NCI-H2227 (cell line): ENCODE data around the gene SURF4.
A peak's percentile ranks its signal among the peaks of the same experiment; 100 is the strongest.
"Not testable (repeated sequence)": the region's sequence is repeated elsewhere in the genome, so short reads cannot be mapped to it uniquely, and the experiment has no call there.

Experiments
- DNase-seq: peaks from one replicate; lab custom pipeline; 2025; ENCODE audit not compliant: unreplicated experiment; lab: John Stamatoyannopoulos, UW

The SURF4 gene

GRCh38 chr9:133335924-133336811, 39.7 kb downstream of the SURF4 start, which contains the start of gene SURF6:
Gene SURF6 (minus strand): TSS chr9:133336188. CDS start chr9:133336132, 56 bp downstream.
- DNase-seq, result peak; percentile 93

GRCh38 chr9:133334888-133335287, 41.0 kb downstream of the SURF4 start:
- DNase-seq, result not testable (repeated sequence)

DNA sequence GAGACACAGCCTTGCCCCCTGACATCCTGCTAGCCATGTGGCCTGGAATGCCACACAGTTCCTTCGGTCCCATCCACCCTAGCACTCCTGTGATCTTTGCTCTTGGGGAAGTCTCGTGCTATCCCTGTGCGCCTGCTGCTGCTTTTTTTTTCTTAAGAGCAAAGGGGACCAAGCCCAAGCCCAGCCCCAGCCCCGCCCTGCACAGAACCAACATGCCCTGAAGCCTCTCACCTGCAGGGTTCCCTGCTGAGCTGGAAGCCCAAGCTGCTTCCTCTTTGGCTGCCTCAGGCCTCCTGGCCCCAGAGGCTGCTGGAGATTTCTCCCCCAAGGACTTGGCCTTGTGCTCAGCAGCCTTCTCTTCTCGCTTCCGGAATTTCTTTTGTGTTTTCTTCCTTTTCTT, 41.7 kb downstream of the SURF4 start:
- no peak for DNase-seq

GRCh38 chr9:133333566-133333965, 42.3 kb downstream of the SURF4 start:
- no peak for DNase-seq

- no peak for DNase-seq
Measured at GRCh38 chr9:133333011-133333410, 42.8 kb downstream of the SURF4 start.

DNA sequence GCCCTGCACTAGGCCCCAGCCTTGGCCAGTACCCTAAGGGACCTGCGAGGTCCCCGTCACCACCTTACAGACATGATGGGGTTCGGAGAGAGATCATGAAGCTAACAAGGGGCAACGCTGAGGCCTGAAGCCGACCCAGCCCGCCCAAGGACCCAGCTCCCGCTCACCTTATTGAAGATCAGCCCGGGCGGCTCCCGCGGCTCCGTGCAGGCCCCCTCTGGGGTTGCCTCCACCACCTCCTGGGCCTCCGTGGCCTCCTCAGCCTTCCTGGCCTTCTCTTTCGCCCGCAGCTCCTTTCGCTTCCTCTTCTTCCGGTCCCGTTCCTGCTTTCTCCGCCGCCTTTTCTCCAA, 43.5 kb downstream of the SURF4 start:
- DNase-seq, result no peak

DNA sequence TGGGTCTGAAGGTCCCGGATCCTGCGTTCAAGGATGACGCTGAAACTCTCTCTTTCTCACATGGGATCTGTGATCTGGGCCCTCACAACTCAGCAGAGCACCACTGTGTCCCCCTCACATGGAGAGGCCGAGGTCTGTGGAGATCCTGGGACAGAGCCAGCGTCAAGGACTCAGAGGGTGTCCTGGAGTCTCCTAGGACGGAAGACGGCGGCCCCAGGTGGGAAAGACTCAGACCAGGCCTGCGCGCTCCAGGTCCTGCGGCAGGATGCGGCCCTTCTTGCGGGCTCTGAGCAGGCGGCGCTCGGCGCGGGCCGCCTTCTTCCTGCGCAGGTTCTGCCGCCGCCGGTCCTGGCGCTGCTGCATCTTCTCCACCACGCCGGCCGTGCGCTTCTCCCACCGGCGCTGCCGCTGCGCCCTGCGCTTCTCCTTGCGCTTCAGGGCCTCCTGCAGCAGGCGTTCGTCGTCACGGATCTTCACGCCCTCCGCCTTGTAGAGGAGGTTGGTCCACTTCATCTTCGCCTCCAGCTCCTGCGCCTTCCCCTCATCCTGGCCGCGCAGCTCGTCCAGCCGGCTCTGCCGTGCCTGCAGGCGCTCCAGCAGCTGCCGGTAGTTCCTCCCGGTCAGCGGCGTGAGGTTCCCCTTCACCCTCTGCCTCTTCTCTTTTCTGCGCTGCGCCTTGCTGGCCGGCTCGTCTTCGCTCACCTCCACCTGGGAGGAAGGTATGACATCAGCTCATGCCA, 44.0 kb downstream of the SURF4 start:
- DNase-seq, result no peak

DNA sequence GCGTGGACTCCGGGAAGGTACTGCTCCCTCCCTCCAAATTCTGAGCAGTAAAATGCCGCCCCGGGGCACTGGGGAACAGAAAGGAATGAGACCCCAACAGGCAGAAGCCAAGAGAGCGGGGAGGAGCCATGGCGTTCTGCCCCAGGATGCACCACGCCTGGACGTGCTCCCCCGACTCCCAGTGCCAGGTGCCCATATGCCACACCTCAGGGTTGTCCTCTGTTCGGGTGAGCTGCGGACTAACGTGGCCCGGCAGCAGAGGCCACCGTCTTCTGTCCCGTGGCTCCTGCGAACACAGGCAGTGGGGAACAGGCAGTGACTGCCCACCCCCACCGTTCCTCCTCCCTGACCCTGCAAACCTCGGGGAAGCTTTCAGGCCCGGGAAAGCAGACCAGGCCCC, 44.6 kb downstream of the SURF4 start:
- DNase-seq, result no peak

DNA sequence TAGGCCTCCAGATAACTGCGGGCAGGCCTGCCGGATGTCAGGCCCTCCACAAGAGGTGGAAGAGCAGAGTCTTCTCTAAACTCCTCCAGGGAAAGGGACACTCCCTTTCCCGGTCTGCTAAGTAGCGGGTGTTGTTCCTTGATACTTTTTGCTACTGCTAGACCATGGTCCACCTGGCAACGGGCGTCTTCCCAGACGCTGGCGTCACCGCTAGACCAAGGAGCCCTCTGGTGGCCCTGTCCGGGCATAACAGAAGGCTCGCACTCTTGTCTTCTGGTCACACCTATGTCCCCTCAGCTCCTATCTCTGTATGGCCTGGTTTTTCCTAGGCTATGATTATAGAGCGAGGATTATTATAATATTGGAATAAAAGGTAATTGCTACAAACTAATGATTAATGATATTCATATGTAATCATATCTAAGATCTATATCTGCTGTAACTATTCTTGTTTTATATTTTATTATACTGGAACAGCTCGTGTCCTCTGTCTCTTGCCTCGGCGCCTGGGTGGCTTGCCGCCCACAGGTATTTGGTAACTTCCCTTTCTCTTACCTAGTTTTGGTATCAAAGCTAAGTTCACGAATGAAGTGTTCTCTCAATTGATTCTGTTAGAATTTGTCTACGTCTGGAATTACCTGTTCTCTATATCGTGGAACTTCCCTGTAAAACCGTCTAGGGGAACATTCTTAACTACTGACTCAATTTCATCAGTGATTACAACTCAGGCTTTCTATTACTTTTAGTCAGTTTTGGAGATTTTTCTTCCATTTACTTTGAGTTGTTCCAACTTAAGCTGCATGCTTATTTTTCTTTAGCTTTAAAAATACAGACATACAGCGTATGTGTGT, 46.3 kb downstream of the SURF4 start:
- DNase-seq, result peak; percentile 12

DNA sequence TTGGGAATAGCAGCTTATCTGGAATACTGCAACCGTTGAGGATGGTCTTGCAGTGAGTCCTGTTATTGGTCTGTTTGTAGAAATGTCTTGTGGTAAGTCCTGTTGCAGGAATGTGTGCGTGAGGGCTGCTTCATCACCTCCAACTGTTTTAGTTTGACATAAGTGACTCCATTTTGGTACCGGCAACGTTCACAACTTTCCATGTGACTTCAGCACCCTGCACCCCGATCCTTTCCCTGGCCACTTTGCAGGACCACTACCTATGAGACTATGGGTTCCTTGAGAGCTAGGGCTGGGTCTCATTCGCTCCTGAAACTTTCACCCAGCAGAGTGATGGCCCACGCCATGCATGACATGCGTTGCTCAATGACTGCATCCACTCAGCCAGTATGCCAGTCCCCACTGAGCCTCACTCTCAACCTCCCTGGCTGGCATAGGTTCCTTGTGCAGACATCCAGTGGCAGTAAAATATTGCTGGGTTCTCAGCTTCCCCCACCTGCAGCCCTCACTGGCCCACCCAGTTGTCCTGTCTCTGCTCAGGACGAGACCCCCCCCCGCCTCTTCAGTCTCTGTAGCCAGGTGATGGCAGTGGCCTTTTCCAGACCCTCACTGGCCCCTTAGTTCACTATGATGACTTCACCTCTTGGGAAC, 47.9 kb downstream of the SURF4 start:
- DNase-seq, result no peak

GRCh38 chr9:133327021-133327420, 48.8 kb downstream of the SURF4 start:
- not testable (repeated sequence) for DNase-seq

DNA sequence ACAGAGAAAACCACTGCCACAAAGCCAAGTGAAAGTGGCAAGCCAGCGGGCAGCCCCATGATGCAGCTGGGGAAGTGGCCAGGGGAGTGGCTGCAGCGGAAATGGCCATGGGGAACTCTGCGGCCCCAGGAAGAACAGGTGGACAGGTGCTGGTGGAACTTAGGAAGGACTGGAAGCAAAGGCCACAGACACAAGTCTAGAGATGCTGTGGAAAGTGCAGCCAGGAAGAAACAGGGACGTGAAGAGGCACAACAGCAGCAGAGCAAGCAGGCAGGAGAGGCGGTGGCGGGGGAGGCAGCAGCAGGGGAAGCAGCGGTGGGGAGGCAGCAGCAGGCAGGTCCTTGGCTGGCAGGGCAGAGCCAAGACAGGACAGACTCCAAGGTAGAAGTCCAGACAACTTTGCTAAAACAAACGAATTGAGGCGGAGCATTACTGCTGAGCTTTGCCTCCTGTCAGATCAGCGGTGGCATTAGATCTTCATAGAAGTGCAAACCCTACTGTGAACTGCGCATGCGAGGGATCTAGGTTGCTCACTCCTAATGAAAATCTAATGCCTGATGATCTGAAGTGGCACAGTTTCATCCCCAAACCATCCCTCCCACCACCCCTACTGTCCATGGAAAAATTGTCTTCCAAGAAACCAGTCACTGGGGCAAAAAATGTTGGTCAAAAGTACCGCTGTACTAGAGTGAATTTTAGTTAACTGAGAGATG, 51.7 kb downstream of the SURF4 start:
- DNase-seq, result no peak

DNA sequence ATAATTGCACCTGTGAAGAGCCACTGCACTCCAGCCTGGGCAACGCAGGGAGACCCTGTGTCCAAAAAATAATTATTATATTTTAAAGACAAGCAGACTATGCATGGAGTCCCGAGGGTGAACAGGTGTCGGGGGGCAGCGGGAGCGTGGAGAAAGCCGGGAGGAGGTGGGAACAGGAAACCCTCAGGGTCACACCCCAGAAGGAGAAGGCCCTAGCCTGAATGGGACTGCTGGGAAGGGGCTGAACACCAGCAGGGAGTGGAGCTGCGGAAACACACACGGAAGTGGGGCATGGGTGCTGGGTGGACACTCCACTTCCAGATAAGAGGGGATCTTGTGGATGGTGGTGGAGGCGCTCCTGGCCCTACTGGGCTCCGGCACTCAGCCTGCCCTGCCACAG, 52.6 kb downstream of the SURF4 start:
- no peak for DNase-seq

GRCh38 chr9:133322701-133323100, 53.2 kb downstream of the SURF4 start:
- DNase-seq, result no peak

DNA sequence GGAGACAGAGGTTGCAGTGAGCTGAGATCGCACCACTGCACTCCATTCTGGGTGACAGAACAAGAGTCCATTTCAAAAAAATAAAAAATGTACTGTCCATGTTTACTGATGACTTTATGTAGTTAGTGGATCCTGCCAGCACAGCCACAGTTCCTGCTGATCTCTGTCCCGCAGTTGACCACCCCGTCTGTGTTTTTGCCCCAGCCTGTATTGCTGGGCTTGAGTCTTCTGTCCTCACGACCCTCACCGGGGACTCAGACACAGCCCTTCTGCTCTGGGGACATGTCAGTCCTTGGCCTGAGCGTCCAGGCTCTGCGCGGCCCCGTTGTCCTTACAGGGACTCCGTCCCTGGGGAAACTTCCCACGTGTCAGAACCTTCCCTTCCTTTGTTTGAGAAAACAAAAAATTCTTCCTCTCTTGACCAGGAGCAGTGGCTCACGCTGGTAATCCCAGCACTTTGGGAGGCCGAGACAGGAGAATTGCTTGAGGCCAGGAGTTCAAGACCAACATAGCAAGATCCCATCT, 54.4 kb downstream of the SURF4 start:
- DNase-seq, result no peak

GRCh38 chr9:133320421-133320881, 55.4 kb downstream of the SURF4 start:
- no peak for DNase-seq

DNA sequence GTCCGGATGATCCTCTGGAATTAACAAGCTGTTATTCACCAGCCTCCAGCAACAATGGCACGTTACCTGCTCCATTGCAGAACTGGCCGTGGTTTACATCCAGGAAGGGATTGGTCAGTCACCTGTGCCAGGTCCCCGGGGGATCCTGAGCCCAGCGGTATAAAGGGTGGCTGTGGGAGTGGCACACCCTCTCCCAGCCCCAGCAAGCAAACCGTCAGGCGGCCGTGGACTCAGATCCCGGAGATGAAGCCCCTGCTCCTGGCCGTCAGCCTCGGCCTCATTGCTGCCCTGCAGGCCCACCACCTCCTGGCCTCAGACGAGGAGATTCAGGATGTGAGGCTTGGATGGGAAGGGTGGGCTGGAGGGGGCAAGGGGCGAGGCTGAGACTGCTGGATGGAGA, 58.3 kb downstream of the SURF4 start:
- DNase-seq, result not testable (repeated sequence)

DNA sequence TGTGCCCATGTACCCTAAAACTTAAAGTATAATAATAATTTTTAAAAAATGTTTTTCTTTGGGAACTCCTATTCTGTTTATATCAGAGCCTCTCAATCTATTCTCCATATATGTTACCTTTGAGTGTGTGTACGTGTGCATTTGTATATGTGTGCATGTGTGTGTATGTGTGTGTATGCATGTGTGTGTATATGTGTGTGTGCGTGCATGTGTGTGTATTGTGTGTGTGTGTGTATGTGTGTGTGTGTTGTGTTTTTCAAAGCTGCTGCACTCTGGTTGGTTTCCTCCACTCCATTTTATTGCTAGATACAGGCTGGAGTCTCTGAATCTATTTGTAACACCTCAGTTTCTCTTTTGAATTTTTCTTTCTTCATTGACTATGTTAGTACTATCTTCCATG, 59.9 kb downstream of the SURF4 start:
- no peak for DNase-seq
